HepG2 (cell line): ENCODE data around the gene BCAS1. TPM values are rescaled to one million over a fixed set of nuclear protein-coding genes. Genes with fewer than 3 reads are reported as not detected.

Experiments
- ATAC-seq: fragments of 200-7000 bp; cut with Tn5 transposase; 3 replicates; pipeline ENCODE4 v1.9.1; 2020; ENCODE audit warnings: mild to moderate bottlenecking, moderate library complexity
- BruUV-seq: library from RNA; stranded (reverse); fragments of 400-500 nt; replicated peaks from 2 replicates; lab custom pipeline; 2021; lab: Mats Ljungman, UMichigan
- CTCF ChIA-PET: fragments of 300-600 bp; formaldehyde crosslinking; extraction: SDS; loops from one replicate; lab custom pipeline; 2021; ENCODE audit warnings: low total read pairs, inconsistent platforms, low intra/inter-chr PET ratio; lab: Yijun Ruan, JAX
- POLR2A ChIA-PET: fragments of 350-600 bp; sonication (Branson Sonifier 250); formaldehyde crosslinking; loops from one replicate; lab custom pipeline; 2020; ENCODE audit warnings: antibody characterized with exemption, inconsistent platforms; lab: Yijun Ruan, JAX
- DNase-seq: peaks from one replicate; pipeline ENCODE4 v3.0.0-alpha.2; 2015; ENCODE audit warnings: low spot score
- FAIRE-seq: peaks from 3 replicates; lab custom pipeline; 2011; peaks lifted over from hg19 to GRCh38; lab: Jason Lieb, UNC
- H2AFZ ChIP-seq: one replicate; pipeline ENCODE4 v1.6.1; 2011; ENCODE audit warnings: low read length, inconsistent platforms
- H3K27ac ChIP-seq: fragments of 300-600 bp; 3 replicates; pipeline ENCODE4 v1.8.0; 2011; ENCODE audit warnings: mixed run types, mild to moderate bottlenecking, mixed read lengths, low read length, inconsistent platforms; ENCODE audit not compliant: insufficient read depth; ENCODE audit errors: extremely low read length
- H3K27me3 ChIP-seq, 2 experiments: fragments of 200-600 bp in 1 of 2; 2 replicates in 1 of 2; 3 replicates in 1 of 2; pipeline versions ENCODE4 v1.6.0 to v1.8.0; 2011; ENCODE audit warnings: low read length in 2 of 2, mild to moderate bottlenecking in 2 of 2, moderate library complexity in 2 of 2, inconsistent platforms in 1 of 2; ENCODE audit not compliant: insufficient read depth in 2 of 2, control insufficient read depth in 1 of 2
- H3K36me3 ChIP-seq, 2 experiments: fragments of 200-600 bp in 1 of 2; replicated peaks in 1 of 2; 2 replicates in 1 of 2; 3 replicates in 1 of 2; pipeline versions ENCODE4 v1.5.1 to v1.8.0; 2011; ENCODE audit warnings: low read length in 2 of 2, inconsistent platforms in 1 of 2; ENCODE audit not compliant: insufficient read depth in 2 of 2, control insufficient read depth in 1 of 2
- H3K4me1 ChIP-seq: 2 replicates; pipeline ENCODE4 v1.5.1; 2012; ENCODE audit warnings: low read length, inconsistent platforms; ENCODE audit not compliant: insufficient read depth
- H3K4me2 ChIP-seq: 2 replicates; pipeline ENCODE4 v1.6.0; 2011; ENCODE audit warnings: low read depth, low read length, inconsistent platforms
- H3K4me3 ChIP-seq, 3 experiments: fragments of 200-600 bp in 1 of 3; sonication (generic), shearing (Covaris generic) in 1 of 3; replicated peaks in 1 of 3; 2 replicates each; pipeline ENCODE4 v1.5.1; 2011 to 2016; ENCODE audit warnings: low read length in 3 of 3, inconsistent platforms in 2 of 3, low read depth in 2 of 3, mild to moderate bottlenecking in 2 of 3, control low read depth in 1 of 3, mixed read lengths in 1 of 3; ENCODE audit not compliant: insufficient read depth in 1 of 3
- H3K79me2 ChIP-seq: one replicate; pipeline ENCODE4 v1.6.1; 2011; ENCODE audit warnings: low read length, inconsistent platforms; ENCODE audit not compliant: insufficient read depth
- H3K9ac ChIP-seq: 2 replicates; pipeline ENCODE4 v1.6.0; 2011; ENCODE audit warnings: mild to moderate bottlenecking, low read depth, low read length, inconsistent platforms; ENCODE audit not compliant: insufficient read depth
- H3K9me3 ChIP-seq: 2 replicates; pipeline ENCODE4 v1.5.1; 2012; ENCODE audit warnings: mild to moderate bottlenecking, low read length
- H4K20me1 ChIP-seq: 2 replicates; pipeline ENCODE4 v1.6.0; 2011; ENCODE audit warnings: inconsistent platforms, mild to moderate bottlenecking, low read length, moderate library complexity; ENCODE audit not compliant: insufficient read depth
- MNT ChIP-seq: fragments of 450-650 bp; IDR thresholded peaks from 2 replicates; pipeline ENCODE4 v1.6.1; 2016
- MTERF4 ChIP-seq: sonication (generic); formaldehyde crosslinking; IDR thresholded peaks from 2 replicates; pipeline ENCODE4 v1.8.0; 2023; ENCODE audit warnings: mild to moderate bottlenecking, missing genetic modification reagents
- ZNF234 ChIP-seq: sonication (generic); formaldehyde crosslinking; conservative IDR thresholded peaks from 2 replicates; pipeline ENCODE4 v1.5.1; 2020; ENCODE audit warnings: mild to moderate bottlenecking, missing genetic modification reagents
- ZNF460 ChIP-seq: sonication (generic); formaldehyde crosslinking; IDR thresholded peaks from 2 replicates; pipeline ENCODE4 v1.5.1; 2020; ENCODE audit warnings: missing genetic modification reagents, mild to moderate bottlenecking, borderline replicate concordance
- ZNF772 ChIP-seq: sonication (generic); formaldehyde crosslinking; IDR thresholded peaks from 2 replicates; pipeline ENCODE4 v1.5.0; 2020; ENCODE audit warnings: mild to moderate bottlenecking, missing genetic modification reagents
- ZXDC ChIP-seq: sonication (generic); formaldehyde crosslinking; IDR thresholded peaks from 2 replicates; pipeline ENCODE4 v1.5.0; 2020; ENCODE audit warnings: mild to moderate bottlenecking, missing genetic modification reagents
- WGBS: methylation state at CpG from one replicate; pipeline ENCODE4 v1.1.6; 2017; ENCODE audit warnings: low lambda C conversion rate; 5-methylcytosine and 5-hydroxymethylcytosine counted together
- in situ Hi-C: cut with HindIII; loops from 2 replicates; pipeline ENCODE4 v1.10.0; 2017; ENCODE audit warnings: low pct_unique_long_range_greater_than_20kb; ENCODE audit not compliant: extremely low pct_ligation_motif_present
- intact Hi-C: fragments of 100-400 bp; cut with micrococcal nuclease; formaldehyde crosslinking; loops from one replicate; pipeline ENCODE4 v1.10.0; 2022; ENCODE audit not compliant: unreplicated experiment
- polyA plus RNA-seq, 8 experiments: library from polyadenylated mRNA; depleted of rRNA in 3 of 8; stranded (reverse) in 7 of 8; unstranded in 1 of 8; fragments of >200 nt; fragmentation: Illumina TruSeq in 4 of 8; extraction: Trizol in 4 of 8; gene quantifications; 2 replicates each; pipeline versions ENCODE4 v1.2.1 to v1.2.3, GENCODE V29; 2011 to 2016; ENCODE audit warnings: low read depth in 4 of 8, missing spikeins in 1 of 8, mixed read lengths in 1 of 8; ENCODE audit not compliant: insufficient read depth in 1 of 8
- total RNA-seq, 5 experiments: library from RNA; depleted of rRNA; stranded (reverse); fragments of >200 nt; fragmentation: Illumina TruSeq; extraction: Trizol; gene quantifications; 2 replicates each; pipeline ENCODE4 v1.2.3, GENCODE V29; 2016; ENCODE audit warnings: low read depth in 1 of 5

The BCAS1 gene
- total and polyA plus RNA-seq, 2 of the 13 experiments (the other 11 are each of a cell fraction or from before 2014, with no cell fraction given): 0.55 to 0.91 TPM

GRCh38 chr20:54091120-54091480 lies 20.7 kb upstream of the BCAS1 start:
- ATAC-seq: peak; percentile 54; the same call in 2 of the 3 replicates
- Histone ChIP-seq H3K79me2 (no peaks in the 10 kb centered on the region), H3K4me1 (peaks cover 7% of the 10 kb centered on the region), H3K36me3 (no peaks in the 10 kb centered on the region), H3K9ac (no peak overlapping the region), H4K20me1 (no peaks in the 10 kb centered on the region), H2AFZ (no peak overlapping the region), H3K27me3 (peaks cover 0 to 6% of the 10 kb centered on the region in 2 experiments; a peak in 2 of 5 replicates), H3K4me3 (no peak overlapping the region), H3K9me3 (no peaks in the 10 kb centered on the region), H3K27ac (no peak overlapping the region), H3K4me2 (no peak overlapping the region)
- ChIA-PET POLR2A (no interaction called here), CTCF (no interaction called here)
- intact Hi-C loops: no loop called here
- in situ Hi-C loops: loop anchor here (10.0 kb wide), 1 partner anchor 516 kb away; no protein-coding TSS in a partner anchor
- DNase-seq: no peak
- 10% methylated on average over 6 of the region's 6 CpGs for WGBS
- FAIRE-seq: no peak
- no TSS peak for BruUV-seq
- TF ChIP-seq ZNF460 (CRISPR knock-in tag): peak; percentile 16; the same call in 1 of the 2 replicates
- TF ChIP-seq ZNF234 (CRISPR knock-in tag): no peak

- Histone ChIP-seq H3K79me2 (no peaks in the 10 kb centered on the region), H3K9me3 (no peaks in the 10 kb centered on the region), H2AFZ (no peak overlapping the region), H4K20me1 (no peaks in the 10 kb centered on the region), H3K4me2 (no peak overlapping the region), H3K27me3 (peaks cover 0 to 6% of the 10 kb centered on the region in 2 experiments; a peak in 2 of 5 replicates), H3K27ac (no peak overlapping the region), H3K4me1 (peaks cover 13% of the 10 kb centered on the region), H3K36me3 (no peaks in the 10 kb centered on the region), H3K9ac (no peak overlapping the region), H3K4me3 (no peak overlapping the region)
- DNase-seq: no peak
- intact Hi-C loops (no loop called here), in situ Hi-C loops (loop anchor here (10.0 kb wide), 1 partner anchor 516 kb away; no protein-coding TSS in a partner anchor)
- no TSS peak for BruUV-seq
- ATAC-seq: no peak
- POLR2A ChIA-PET: no interaction called here
- CTCF ChIA-PET: no interaction called here
- no peak for TF ChIP-seq ZNF772 (CRISPR knock-in tag)
- TF ChIP-seq MTERF4: no peak
- TF ChIP-seq ZXDC (CRISPR knock-in tag): 0 out of 2 replicates have a peak, but pooled peaks have one; percentile 22
- TF ChIP-seq MNT: peak; percentile 73
- FAIRE-seq: no peak
- WGBS: 5% methylated on average over 6 of the region's 6 CpGs
Measured at GRCh38 chr20:54090230-54091119, 20.1 kb upstream of the BCAS1 start.
